ENCODE data around the gene ID4. TPM values are rescaled to one million over a fixed set of nuclear protein-coding genes. Genes with fewer than 3 reads are reported as not detected.

The ID4 gene
- total and polyA plus RNA-seq, 2 donors (not counting 3 experiments of a cell fraction or from before 2014, with no cell fraction given) = not detected

DNA sequence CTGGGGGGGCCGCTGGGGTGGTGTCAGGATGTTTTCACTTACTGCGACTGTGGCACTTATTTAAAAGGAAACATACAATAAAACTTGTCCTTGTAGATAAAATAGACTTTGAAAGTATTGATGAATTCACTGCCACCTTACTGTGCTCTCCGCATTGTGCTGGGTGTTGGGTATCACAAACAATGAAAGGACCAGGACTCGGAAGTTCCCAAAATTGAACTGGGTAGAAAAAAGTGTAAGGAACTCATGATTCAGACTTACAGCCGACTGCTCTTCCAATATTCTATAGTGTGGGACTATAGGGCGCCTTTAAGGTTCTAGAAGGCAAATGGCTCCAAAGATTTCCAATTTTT, 32.1 kb upstream of the ID4 start:
- peak overlapping the region; percentile 56 for H3K4me2 ChIP-seq (ENCODE audit: insufficient read depth, low read length)
- peak overlapping the region in 2 of 3 experiments; percentile 12 to 44 for H3K4me3 ChIP-seq (replicated peaks in 1 of 3; ENCODE audit: insufficient read depth in 1 of 3, low read depth in 1 of 3, low read length in 3 of 3)
- H2AFZ ChIP-seq (ENCODE audit: low read depth, low read length) = peak overlapping the region; percentile 49
- H3K4me1 ChIP-seq (ENCODE audit: control insufficient read depth, extremely low read depth, insufficient read depth, low read length) = peaks cover 6% of the 10 kb centered on the region
- no peaks in the 10 kb centered on the region for H3K9me1 ChIP-seq (replicated peaks; ENCODE audit: control insufficient read depth, extremely low read depth, insufficient read depth, low read length)
- CTCF ChIA-PET = interaction anchor here (1.6 kb wide), 1 partner anchor 1277 kb away, joined by 4 read pairs; no protein-coding TSS in a partner anchor
- peak overlapping the region; percentile 68 for H3K9ac ChIP-seq (replicated peaks; ENCODE audit: extremely low read depth, insufficient read depth, low read length)
- DNase-seq (ENCODE audit: low read depth, low spot score) (no peak), FAIRE-seq (no peak)
- POLR2A ChIA-PET = no interaction called here
- H3K27me3 ChIP-seq (ENCODE audit: control insufficient read depth in 2 of 2, insufficient read depth in 2 of 2, low read length in 2 of 2) = peaks cover 0 to 5% of the 10 kb centered on the region in 2 experiments
- H3K9me3 ChIP-seq (replicated peaks; ENCODE audit: control insufficient read depth, insufficient read depth, low read length) = no peaks in the 10 kb centered on the region
- dilution Hi-C loops (cut with MboI; ENCODE audit: extremely low pct_ligation_motif_present, low sequenced_read_pairs) = no loop called here
- no peak for TF ChIP-seq POLR2A (IDR thresholded peaks at IDR 0.05; ENCODE audit: low read depth, low read length)
- no peak for TF ChIP-seq GATA2 (IDR thresholded peaks at IDR 0.05; ENCODE audit: insufficient read depth, insufficient read length, low read depth, low read length)
- TF ChIP-seq FOS (IDR thresholded peaks at IDR 0.05; ENCODE audit: borderline replicate concordance, insufficient read depth, low read length) = no peak
- TF ChIP-seq, protein P1, sequence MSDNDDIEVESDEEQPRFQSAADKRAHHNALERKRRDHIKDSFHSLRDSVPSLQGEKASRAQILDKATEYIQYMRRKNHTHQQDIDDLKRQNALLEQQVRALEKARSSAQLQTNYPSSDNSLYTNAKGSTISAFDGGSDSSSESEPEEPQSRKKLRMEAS (IDR thresholded peaks at IDR 0.05; ENCODE audit: insufficient read depth, insufficient read length) = no peak
- no peak for TF ChIP-seq MYC (IDR thresholded peaks at IDR 0.05; ENCODE audit: low read depth, low read length)
- no peak for TF ChIP-seq JUN (IDR thresholded peaks at IDR 0.05; ENCODE audit: borderline replicate concordance, insufficient read depth, insufficient read length, low read depth)
- no peak for TF ChIP-seq EZH2 (IDR thresholded peaks at IDR 0.05; ENCODE audit: borderline replicate concordance, low read depth, low read length, severe bottlenecking)
- TF ChIP-seq CTCF (IDR thresholded peaks at IDR 0.05; ENCODE audit: extremely low read depth in 1 of 2, insufficient read depth in 1 of 2, low read depth in 1 of 2, low read length in 2 of 2) = no peak
- no peak for TF ChIP-seq POLR2AphosphoS5 (IDR thresholded peaks at IDR 0.05; ENCODE audit: insufficient read depth, low read depth, low read length)
- no peaks in the 10 kb centered on the region for H3K79me2 ChIP-seq (ENCODE audit: control insufficient read depth, insufficient read depth, low read length)
- no peaks in the 10 kb centered on the region for H3K36me3 ChIP-seq (ENCODE audit: control insufficient read depth in 2 of 2, extremely low read depth in 1 of 2, insufficient read depth in 2 of 2, low read length in 2 of 2)
- intact Hi-C loops (cut with micrococcal nuclease) = loop anchor here (2.0 kb wide), 1 partner anchor 32 kb away; the partner anchor contains the start of gene ID4
- peak overlapping the region; percentile 53 for H3K27ac ChIP-seq (ENCODE audit: insufficient read depth, low read depth, low read length)
- BruUV-seq (replicated peaks) = no TSS peak
- H4K20me1 ChIP-seq (replicated peaks; ENCODE audit: control insufficient read depth, extremely low read depth, insufficient read depth, low read length) = no peaks in the 10 kb centered on the region

All from endothelial cell of umbilical vein (primary cell).